Dendritic cell treated with granulocyte-macrophage colony-stimulating factor and Interleukin-4, amounts not matched to agents 40 ng/mL and 50 ng/mL, for 4 days (primary cell): ENCODE data around the gene ADAT3.
A peak's percentile ranks its signal among the peaks of the same experiment; 100 is the strongest.

Experiments used
- H3K27ac Mint-ChIP-seq: one replicate; pipeline ENCODE4 v1.8.0; 2022; ENCODE audit warnings: mild to moderate bottlenecking, mixed read lengths
- H3K27me3 Mint-ChIP-seq: one replicate; pipeline ENCODE4 v1.8.0; 2022; ENCODE audit warnings: mild to moderate bottlenecking, mixed read lengths
- H3K36me3 Mint-ChIP-seq: one replicate; pipeline ENCODE4 v1.8.0; 2022; ENCODE audit warnings: low read depth, mixed read lengths
- H3K4me1 Mint-ChIP-seq: one replicate; pipeline ENCODE4 v1.8.0; 2022; ENCODE audit warnings: low read depth, mixed read lengths
- H3K4me3 Mint-ChIP-seq: one replicate; pipeline ENCODE4 v1.8.0; 2022; ENCODE audit warnings: mild to moderate bottlenecking, moderate library complexity, mixed read lengths
- H3K9me3 Mint-ChIP-seq: one replicate; pipeline ENCODE4 v1.8.0; 2022; ENCODE audit warnings: mixed read lengths
- intact Hi-C: fragments of 100-400 bp; cut with micrococcal nuclease; formaldehyde crosslinking; loops from one replicate; pipeline ENCODE4 v1.15.0; 2022

Gene ADAT3

DNA sequence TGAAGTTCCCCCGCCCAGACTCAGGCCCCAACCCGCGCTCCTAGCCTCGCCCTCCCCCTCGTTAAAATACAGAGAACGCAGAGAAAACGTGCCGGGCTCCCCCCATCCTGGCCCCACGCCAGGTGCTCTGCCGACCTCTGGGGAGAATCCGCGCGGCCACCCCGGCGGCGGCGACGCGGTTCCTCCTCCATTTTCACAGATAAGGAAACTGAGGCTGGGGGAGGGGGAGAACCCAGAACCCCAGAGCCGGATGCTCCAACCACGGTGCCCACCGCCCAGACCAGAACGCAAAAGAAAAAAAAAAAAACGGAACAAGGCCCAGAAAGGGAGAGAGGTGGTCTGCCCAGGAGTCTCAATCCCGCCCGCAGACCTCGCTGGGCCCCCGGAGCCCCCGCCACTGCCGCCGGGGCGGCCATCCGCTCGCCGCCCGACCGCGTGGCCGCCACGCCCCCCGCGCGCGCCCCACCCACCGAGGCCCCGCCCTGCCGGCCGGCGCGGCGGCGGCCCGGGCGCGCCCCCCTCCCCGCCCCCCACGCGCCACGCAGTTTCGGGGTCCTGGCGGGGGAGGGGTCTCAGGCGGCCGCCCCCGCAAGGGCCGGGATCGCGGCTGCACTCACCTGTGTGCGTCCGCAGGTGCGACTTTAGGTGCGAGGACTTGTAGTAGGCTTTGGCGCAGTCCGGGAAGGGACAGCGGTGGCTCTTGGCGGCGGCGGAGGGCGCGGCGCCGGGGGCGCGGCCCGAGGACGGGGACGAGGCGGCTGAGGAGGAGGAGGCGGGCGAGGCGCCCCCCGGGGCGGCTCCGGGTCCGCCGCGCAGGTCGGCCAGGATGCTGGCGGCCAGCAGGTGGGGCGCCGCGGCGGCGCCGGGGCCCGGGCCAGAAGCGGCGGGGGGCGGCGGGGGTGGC, 42.5 kb upstream of the ADAT3 start:
- Mint-ChIP-seq H3K27ac (peak overlapping the region; percentile 89), H3K9me3 (no peaks in the 10 kb centered on the region), H3K27me3 (no peaks in the 10 kb centered on the region), H3K36me3 (peaks cover 18% of the 10 kb centered on the region), H3K4me1 (peaks cover 54% of the 10 kb centered on the region), H3K4me3 (peak overlapping the region; percentile 91)
- intact Hi-C loops: loop anchor here (5.0 kb wide), 1 partner anchor 35 kb away; no protein-coding TSS in a partner anchor

DNA sequence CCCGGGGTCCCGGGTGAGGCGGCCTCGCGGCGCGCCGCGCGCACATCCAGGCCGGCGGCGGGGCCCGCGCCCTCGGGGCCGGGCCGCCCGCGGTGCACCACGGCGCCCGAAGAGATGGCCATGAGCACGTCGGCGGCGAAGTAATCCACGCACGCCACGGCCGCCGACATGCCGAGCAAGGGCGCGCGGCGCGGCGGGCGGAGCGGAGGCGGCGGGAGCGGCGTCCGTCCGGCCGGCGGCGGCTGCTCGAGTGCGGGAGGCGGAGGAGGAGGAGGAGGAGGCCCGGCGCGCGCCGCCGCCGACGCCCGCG, 41.9 kb upstream of the ADAT3 start, which contains the start of gene KLF16:
TSS of gene KLF16 (minus strand) at position 252 of the 310 bp plus-strand sequence. CDS start at position 170, 82 bp downstream.
- intact Hi-C loops: loop anchor here (5.0 kb wide), 1 partner anchor 34 kb away; no protein-coding TSS in a partner anchor
- Mint-ChIP-seq H3K27me3 (no peaks in the 10 kb centered on the region), H3K4me3 (peak within 1 kb of the TSS; percentile 91), H3K4me1 (peaks cover 48% of the 10 kb centered on the region), H3K36me3 (peaks cover 24% of the 10 kb centered on the region), H3K9me3 (no peaks in the 10 kb centered on the region), H3K27ac (peak within 1 kb of the TSS; percentile 93)

DNA sequence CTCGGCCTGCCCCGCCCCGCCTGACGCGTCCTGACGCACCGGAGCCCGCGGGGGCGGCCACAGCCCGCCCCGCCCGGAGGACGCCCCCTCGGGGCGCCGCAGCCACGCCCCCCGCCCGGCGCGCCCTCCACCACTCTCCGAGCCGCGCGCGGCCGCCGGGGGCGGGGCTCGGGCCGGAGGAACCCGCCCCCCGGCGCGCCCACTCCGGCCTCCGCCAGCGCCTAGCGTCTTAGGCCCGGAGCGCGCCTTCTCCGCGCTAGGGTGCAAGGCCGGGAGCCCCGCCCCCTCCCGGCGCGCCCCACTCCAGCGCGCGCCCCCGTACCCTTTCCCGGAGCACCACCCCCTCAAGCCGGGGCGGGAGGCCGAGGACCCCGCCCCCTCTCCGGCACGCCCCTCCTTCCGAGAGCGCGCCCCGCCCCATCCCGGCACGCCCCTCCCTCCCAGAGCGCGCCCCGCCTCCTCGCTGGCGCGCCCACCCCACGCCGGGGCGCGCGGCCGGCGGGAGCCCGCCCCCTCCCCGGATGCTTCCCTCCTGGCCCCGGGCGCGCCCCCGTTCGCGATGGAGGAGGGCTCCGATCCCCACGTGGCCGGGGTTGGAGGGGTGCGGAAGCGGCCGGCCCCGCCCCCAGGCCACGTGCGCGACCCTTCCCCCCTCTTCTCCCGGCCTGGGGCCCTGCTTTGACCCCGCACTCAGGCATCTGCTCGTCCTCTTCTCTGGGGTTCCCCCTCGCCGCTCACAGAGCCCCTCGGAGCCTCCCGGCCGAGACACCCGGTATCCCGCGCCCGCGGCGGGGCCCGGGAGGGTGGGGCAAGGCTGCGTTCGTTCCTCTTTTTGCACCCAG, 41.3 kb upstream of the ADAT3 start:
- peak overlapping the region; percentile 93 for H3K27ac Mint-ChIP-seq
- H3K4me3 Mint-ChIP-seq: peak overlapping the region; percentile 87
- no peaks in the 10 kb centered on the region for H3K9me3 Mint-ChIP-seq
- H3K27me3 Mint-ChIP-seq: no peaks in the 10 kb centered on the region
- H3K4me1 Mint-ChIP-seq: peaks cover 43% of the 10 kb centered on the region
- intact Hi-C loops: loop anchor here (1.0 to 5.0 kb wide), 2 partner anchors 12 to 33 kb away; no protein-coding TSS in a partner anchor
- H3K36me3 Mint-ChIP-seq: peaks cover 28% of the 10 kb centered on the region

DNA sequence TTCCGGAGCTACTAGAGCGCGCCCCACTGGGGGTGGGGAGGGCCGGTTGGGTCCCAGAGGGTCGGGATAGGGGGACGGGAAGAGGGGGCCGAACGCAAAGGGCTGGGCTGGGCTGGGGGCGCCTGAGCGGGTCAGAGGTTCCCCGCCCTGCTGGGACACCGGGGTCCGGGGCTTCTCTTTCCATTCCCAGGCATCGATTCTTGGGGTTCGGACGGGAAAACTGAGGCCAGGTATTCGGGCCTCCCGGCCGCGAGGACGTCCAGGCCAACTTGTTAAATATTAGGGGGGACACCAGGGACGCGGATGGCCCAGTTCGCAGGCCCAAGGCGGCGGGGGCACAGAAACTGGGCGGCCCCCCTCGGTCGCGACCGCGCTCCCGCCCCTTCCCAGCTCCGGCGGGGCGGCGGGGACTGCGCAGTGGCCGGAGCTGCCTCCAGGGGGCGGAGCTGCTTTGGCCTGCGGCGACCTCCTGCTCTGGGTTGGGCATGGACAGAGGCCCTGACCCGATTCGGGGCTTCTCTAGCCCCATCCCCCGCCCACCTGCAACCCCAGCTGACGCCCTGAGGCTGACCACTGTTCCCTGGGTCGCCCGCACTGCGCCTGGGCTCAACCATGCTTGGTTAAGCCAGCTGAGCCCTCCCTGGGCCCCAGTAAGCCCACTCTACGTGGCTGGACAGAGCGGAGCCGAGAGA, 40.6 kb upstream of the ADAT3 start:
- intact Hi-C loops: loop anchor here (1.0 to 5.0 kb wide), 2 partner anchors 12 to 33 kb away; no protein-coding TSS in a partner anchor
- Mint-ChIP-seq H3K27ac (peak overlapping the region; percentile 93), H3K4me1 (peaks cover 35% of the 10 kb centered on the region), H3K27me3 (no peaks in the 10 kb centered on the region), H3K9me3 (no peaks in the 10 kb centered on the region), H3K4me3 (peak overlapping the region; percentile 87), H3K36me3 (peaks cover 31% of the 10 kb centered on the region)

DNA sequence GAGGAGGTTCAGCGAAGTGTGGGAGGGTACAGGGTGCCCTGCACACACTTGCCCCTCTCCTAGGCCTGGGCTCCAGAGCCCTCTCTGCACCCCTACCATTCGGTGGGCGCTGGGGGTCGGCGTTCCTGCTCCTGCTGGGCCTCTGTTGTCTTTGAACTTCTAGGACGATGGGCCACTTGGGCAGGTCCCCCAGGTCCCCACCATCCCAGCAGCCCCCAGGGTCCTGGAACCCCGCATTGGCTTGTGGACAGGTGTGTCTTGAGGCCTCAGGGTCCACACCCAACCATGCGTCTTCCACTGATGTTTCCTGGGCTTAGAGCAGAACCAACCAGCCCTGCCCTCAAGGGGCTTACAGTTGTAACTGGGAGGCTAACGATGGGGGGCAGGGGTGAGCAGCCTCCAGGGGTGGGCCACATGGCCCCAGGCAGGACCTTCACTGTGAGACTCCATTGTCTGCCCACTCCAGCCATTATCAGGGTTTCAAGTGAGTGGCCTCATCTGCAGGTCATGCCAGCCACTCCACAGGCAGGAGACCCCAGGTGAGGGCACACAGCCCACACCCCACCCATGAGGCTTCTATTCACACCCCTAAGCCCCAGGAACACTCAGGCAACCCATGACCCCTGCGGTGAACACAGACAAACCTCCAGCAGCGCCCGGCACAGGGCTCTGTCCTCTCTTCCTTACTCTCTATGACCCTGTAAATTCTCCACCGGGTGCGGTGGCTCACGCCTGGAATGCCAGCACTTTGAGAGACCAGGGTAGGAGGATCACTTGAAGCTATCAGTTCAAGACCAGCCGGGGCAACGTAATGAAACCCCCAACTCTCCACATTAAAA, 39.8 kb upstream of the ADAT3 start:
- Mint-ChIP-seq H3K27ac (peak overlapping the region; percentile 93), H3K36me3 (peaks cover 35% of the 10 kb centered on the region), H3K27me3 (no peaks in the 10 kb centered on the region), H3K9me3 (no peaks in the 10 kb centered on the region), H3K4me1 (peaks cover 28% of the 10 kb centered on the region), H3K4me3 (peak overlapping the region; percentile 87)
- intact Hi-C loops: no loop called here

DNA sequence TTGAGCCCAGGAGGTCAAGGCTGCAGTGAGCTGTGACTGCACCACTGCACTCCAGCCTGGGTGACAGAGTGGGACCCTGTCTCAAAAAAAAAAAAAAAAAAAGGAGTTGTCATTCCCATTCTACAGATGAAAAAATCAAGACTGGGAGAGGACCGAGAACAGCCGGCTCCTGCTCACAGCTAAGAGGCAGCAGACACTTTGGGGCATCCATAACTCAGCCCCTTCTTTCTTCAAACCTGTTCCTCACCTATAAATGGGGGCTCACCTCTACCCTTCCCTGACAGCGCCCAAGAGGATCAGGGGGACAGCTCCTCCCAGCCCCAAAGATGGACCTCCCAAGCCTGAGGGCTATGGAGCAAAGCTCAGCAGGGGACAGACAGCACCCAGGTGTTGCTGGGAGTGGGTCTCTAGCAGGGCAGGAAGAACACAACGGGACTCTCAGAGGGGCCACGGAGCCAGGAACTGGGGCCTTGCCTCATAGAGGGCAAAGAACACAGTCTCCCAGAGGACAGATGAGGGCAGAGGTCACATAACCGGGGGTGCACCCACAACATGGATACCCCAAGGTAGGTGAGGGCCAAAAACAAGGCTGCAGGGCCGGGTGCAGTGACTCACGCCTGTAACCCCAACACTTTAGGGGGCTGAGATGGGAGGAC, 38.4 kb upstream of the ADAT3 start:
- Mint-ChIP-seq H3K27ac (no peak overlapping the region), H3K9me3 (no peaks in the 10 kb centered on the region), H3K4me1 (peaks cover 20% of the 10 kb centered on the region), H3K4me3 (no peak overlapping the region), H3K27me3 (no peaks in the 10 kb centered on the region), H3K36me3 (peaks cover 41% of the 10 kb centered on the region)
- intact Hi-C loops: no loop called here

DNA sequence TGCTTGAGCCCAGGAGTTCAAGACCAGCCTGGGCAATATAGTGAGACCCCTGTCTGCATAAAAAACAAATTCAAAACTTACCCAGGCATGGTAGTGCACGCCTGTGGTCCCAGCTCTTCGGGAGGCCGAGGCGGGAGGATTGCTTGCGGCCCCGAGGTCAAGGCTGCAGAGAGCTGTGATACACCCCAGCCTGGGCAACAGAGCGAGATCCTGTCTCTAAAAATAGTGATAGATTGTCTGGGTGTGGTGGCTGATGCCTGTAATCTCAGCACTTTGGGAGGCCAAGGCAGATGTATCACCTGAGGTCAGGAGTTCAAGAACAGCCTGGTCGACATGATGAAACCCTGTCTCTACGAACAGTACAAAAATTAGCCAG, 37.9 kb upstream of the ADAT3 start:
- H3K36me3 Mint-ChIP-seq: peaks cover 41% of the 10 kb centered on the region
- intact Hi-C loops: no loop called here
- no peaks in the 10 kb centered on the region for H3K27me3 Mint-ChIP-seq
- no peak overlapping the region for H3K4me3 Mint-ChIP-seq
- no peak overlapping the region for H3K27ac Mint-ChIP-seq
- no peaks in the 10 kb centered on the region for H3K9me3 Mint-ChIP-seq
- H3K4me1 Mint-ChIP-seq: peaks cover 20% of the 10 kb centered on the region

DNA sequence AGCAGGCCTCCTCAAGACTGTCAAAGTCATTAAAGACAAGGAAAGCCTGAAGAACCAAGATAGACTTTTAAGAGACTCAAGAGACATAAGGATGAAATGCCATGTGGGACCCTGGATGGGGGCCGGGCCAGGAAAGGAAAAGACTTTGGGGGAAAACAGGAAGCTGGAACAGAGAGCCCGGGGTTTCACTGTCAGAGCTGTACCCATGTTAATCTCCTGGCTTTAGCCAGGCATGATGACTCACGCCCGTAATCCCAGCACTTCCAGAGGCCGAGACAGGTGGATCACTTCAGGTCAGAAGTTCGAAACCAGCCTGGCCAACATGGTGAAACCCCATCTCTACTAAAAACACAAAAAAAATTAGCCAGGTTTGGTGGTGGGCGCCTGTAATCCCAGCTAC, 36.2 kb upstream of the ADAT3 start:
- no peak overlapping the region for H3K4me3 Mint-ChIP-seq

DNA sequence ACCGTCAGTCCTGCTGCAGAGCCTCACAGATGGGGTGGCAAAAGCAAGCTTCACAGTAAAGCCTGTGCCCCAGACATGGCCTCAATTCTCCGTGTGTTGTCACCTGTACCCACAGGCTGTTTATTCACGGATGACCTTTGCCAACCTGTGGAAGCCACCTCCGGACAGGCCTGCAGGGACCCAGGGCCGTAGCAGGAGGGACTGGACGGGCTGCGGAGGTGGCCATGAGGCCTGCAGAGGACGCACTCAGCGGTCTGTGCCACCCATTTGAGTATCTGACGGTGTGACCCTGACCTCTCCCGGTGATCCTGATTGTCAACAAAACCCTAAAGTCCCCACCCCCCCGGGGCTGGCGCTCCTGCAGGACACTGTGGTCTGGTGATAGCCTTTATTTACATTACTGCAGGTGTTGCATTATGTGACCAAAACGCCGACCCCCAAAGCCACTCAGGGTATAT, 34.0 kb upstream of the ADAT3 start:
- intact Hi-C loops: no loop called here
- Mint-ChIP-seq H3K4me1 (peaks cover 30% of the 10 kb centered on the region), H3K4me3 (no peak overlapping the region), H3K36me3 (peaks cover 66% of the 10 kb centered on the region), H3K27ac (peak overlapping the region; percentile 18), H3K9me3 (no peaks in the 10 kb centered on the region), H3K27me3 (no peaks in the 10 kb centered on the region)

More for the DNA sequence above, 36.2 kb upstream of the ADAT3 start:
- Mint-ChIP-seq H3K36me3 (peaks cover 52% of the 10 kb centered on the region), H3K9me3 (no peaks in the 10 kb centered on the region), H3K27me3 (no peaks in the 10 kb centered on the region), H3K4me1 (peaks cover 36% of the 10 kb centered on the region), H3K27ac (no peak overlapping the region)
- intact Hi-C loops: no loop called here

DNA sequence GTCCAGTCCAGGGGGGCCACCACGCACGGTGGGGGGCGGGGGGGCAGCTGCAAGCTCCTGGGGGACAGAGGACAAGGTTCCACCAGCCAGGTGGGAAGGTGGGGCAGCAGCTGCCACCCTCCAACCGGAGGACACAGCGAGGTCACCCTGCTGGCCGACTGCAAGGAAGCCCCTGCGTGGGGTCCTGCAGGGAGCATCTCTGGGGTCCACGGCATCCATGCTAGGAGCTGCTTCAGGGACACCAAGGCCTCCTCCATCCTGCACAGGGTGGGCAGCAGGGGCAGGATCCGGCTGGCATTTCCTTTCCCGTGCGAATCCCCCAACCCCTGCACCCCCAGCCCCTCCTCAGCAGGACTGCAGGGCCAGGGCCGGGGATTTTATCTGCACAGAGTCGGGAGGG, 33.6 kb upstream of the ADAT3 start:
- Mint-ChIP-seq H3K27ac (no peak overlapping the region), H3K36me3 (peaks cover 66% of the 10 kb centered on the region), H3K4me1 (peaks cover 35% of the 10 kb centered on the region), H3K4me3 (no peak overlapping the region), H3K27me3 (no peaks in the 10 kb centered on the region), H3K9me3 (no peaks in the 10 kb centered on the region)
- intact Hi-C loops: no loop called here

DNA sequence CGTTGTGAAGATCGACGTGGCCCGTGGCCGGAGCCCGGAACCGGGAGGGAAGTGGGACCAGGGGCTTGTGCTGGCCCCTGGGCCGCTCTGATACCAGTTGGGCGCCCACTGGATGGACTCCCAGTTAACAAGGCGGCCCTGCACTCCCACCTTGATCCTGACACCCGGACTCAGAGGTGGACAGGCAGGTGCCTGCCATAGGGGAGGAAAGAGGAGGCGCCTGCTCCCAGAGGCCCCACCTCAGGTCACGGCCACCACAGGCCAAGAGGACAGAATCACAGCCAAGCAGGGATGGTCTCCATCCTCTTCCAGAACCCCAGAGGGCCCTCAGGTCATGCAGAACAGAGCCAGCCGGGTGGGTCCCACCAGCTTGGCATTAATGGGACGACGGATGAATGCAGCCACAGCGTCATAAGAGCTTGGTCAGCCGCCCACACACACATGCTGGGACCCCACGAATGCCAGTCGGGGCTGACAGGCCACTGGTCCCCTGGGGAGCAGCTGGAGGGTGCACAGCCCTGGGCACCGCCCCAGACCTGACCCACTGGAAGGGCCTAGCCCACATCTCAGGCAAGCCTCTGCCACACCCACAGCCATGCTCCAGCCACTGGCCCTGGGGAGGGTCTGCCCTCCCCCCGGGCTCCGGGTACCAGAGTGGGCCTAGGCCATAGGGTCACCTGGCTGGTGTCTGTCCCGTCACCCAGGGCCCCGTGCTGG, 32.2 kb upstream of the ADAT3 start:
- H3K9me3 Mint-ChIP-seq: no peaks in the 10 kb centered on the region
- H3K36me3 Mint-ChIP-seq: peaks cover 66% of the 10 kb centered on the region
- H3K4me1 Mint-ChIP-seq: peaks cover 35% of the 10 kb centered on the region
- H3K27ac Mint-ChIP-seq: peak overlapping the region; percentile 93
- intact Hi-C loops: no loop called here
- H3K27me3 Mint-ChIP-seq: no peaks in the 10 kb centered on the region
- H3K4me3 Mint-ChIP-seq: peak overlapping the region; percentile 32
